Measurements from ENCODE around the gene FGF12.

DNA sequence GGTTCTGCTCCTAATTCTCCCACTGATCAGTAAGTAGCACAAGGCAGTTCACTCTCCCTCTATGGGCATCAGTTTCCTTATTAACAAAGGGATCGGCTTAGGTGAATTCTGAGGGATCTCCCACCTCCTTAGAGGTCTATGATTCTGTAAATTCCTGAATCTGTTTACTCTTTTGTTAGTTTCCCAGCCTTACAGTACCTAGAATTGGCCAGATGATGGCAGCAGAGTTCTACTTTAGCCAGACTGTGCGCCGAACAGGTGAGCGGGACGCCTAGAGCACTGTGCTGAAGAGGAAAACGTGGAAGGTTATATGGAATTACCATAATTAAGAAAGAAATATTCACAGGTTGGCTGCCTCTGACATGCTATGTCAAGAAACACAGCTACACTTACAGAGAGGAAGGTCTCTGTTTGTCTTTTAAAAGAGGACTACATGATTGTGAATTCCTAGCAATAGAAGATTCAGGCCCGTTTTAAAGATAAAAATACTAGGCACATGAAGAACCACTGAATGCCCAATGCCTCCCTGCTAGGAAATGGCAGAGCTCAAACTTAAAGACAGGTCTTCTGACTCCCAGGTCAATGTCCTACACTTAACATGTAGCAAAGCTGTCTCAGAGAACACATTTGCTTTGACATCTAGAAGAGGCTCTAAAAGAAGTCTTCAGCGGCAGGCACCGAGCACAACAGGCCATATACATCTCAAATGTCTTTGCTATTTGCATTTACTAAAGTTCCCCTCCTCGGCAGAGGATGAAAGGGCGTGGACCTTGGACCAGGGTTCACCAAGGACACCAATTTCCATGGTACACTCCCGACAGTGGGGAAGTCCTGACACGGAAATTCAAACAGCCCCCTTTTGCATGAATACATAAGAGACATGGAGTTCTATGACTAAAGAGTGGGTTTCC, 259.9 kb downstream of the FGF12 start:
- TF ChIP-seq, protein P1, sequence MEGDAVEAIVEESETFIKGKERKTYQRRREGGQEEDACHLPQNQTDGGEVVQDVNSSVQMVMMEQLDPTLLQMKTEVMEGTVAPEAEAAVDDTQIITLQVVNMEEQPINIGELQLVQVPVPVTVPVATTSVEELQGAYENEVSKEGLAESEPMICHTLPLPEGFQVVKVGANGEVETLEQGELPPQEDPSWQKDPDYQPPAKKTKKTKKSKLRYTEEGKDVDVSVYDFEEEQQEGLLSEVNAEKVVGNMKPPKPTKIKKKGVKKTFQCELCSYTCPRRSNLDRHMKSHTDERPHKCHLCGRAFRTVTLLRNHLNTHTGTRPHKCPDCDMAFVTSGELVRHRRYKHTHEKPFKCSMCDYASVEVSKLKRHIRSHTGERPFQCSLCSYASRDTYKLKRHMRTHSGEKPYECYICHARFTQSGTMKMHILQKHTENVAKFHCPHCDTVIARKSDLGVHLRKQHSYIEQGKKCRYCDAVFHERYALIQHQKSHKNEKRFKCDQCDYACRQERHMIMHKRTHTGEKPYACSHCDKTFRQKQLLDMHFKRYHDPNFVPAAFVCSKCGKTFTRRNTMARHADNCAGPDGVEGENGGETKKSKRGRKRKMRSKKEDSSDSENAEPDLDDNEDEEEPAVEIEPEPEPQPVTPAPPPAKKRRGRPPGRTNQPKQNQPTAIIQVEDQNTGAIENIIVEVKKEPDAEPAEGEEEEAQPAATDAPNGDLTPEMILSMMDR (IDR thresholded peaks at IDR 0.05; ENCODE audit: insufficient read depth, low read length, poor library complexity, severe bottlenecking), result peak; percentile 84
- no peak for TF ChIP-seq EZH2phosphoT487 (conservative IDR thresholded peaks at IDR 0.05; ENCODE audit: low read length)

Measured in SU-DHL-6 (cell line).